ENCODE data around the gene TRIM31. TPM values are rescaled to one million over a fixed set of nuclear protein-coding genes. Genes with fewer than 3 reads are reported as not detected.

TRIM31 gene
- total RNA-seq, 4 donors from 2014 or later = not detected

GRCh38 chr6:30112402-30112994 is 392 bp downstream of the TRIM31 start:
- no peaks in the 10 kb centered on the region for H3K36me3 ChIP-seq
- H3K9me3 ChIP-seq = no peaks in the 10 kb centered on the region
- TF ChIP-seq POLR2A (IDR thresholded peaks at IDR 0.05) = no peak
- TF ChIP-seq, protein P1, sequence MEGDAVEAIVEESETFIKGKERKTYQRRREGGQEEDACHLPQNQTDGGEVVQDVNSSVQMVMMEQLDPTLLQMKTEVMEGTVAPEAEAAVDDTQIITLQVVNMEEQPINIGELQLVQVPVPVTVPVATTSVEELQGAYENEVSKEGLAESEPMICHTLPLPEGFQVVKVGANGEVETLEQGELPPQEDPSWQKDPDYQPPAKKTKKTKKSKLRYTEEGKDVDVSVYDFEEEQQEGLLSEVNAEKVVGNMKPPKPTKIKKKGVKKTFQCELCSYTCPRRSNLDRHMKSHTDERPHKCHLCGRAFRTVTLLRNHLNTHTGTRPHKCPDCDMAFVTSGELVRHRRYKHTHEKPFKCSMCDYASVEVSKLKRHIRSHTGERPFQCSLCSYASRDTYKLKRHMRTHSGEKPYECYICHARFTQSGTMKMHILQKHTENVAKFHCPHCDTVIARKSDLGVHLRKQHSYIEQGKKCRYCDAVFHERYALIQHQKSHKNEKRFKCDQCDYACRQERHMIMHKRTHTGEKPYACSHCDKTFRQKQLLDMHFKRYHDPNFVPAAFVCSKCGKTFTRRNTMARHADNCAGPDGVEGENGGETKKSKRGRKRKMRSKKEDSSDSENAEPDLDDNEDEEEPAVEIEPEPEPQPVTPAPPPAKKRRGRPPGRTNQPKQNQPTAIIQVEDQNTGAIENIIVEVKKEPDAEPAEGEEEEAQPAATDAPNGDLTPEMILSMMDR (IDR thresholded peaks at IDR 0.05) = no peak
- H3K27me3 ChIP-seq = peaks cover 0 to 19% of the 10 kb centered on the region in 2 donors
- no peak overlapping the region for H3K27ac ChIP-seq
- DNase-seq = no peak
- H3K4me1 ChIP-seq = no peaks in the 10 kb centered on the region
- intact Hi-C loops (cut with DNase I; ENCODE audit: low total_unique reads) = no loop called here
- H3K4me3 ChIP-seq = no peak overlapping the region

DNA sequence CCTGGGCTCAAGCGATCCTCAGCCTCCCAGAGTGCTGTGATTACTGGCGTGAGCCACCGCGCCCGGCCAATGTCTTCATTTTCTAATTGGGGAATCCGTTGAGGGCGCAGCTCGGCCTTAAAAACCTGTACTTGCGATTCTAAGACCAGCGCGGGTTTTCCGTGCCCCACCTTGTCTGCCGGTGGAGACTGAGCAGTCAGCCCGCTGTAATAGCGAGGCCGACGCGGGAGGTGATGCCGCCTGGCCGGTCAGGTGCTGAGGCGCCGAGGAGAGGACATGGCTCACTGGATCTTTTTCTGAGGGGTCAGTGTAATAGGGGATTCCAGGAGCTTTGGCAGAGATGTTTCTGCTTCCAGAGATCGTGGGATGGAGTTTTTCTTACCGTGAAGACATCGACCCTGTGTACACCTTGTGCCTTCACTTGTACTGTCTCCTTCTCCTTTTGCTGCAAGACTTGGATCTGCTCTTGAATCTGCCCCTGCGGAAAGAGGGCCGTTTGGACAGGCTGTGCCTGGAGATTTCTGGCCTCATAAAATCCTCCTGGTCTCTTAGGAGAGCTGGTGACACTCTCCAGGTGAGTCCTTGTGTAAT is 1.5 kb downstream of the TRIM31 start:
- DNase-seq = no peak
- no peak for TF ChIP-seq POLR2A (IDR thresholded peaks at IDR 0.05)
- intact Hi-C loops (cut with DNase I; ENCODE audit: low total_unique reads) = no loop called here
- no peaks in the 10 kb centered on the region for H3K36me3 ChIP-seq
- H3K27me3 ChIP-seq = peaks cover 0 to 19% of the 10 kb centered on the region in 2 donors
- H3K27ac ChIP-seq = no peak overlapping the region
- no peaks in the 10 kb centered on the region for H3K4me1 ChIP-seq
- no peak overlapping the region for H3K4me3 ChIP-seq
- H3K9me3 ChIP-seq = no peaks in the 10 kb centered on the region

GRCh38 chr6:30104661-30105060 is 8.2 kb downstream of the TRIM31 start:
- peaks cover 0 to 10% of the 10 kb centered on the region in 2 donors for H3K27me3 ChIP-seq
- intact Hi-C loops (cut with DNase I; ENCODE audit: low total_unique reads) = no loop called here
- DNase-seq = no peak
- H3K9me3 ChIP-seq = no peaks in the 10 kb centered on the region
- no peak for TF ChIP-seq POLR2A (IDR thresholded peaks at IDR 0.05)
- TF ChIP-seq, protein P1 (IDR thresholded peaks at IDR 0.05) = no peak
- H3K36me3 ChIP-seq = no peaks in the 10 kb centered on the region
- H3K4me3 ChIP-seq = no peak overlapping the region
- H3K27ac ChIP-seq = no peak overlapping the region
- peaks cover 0 to 11% of the 10 kb centered on the region in 2 donors for H3K4me1 ChIP-seq

DNA sequence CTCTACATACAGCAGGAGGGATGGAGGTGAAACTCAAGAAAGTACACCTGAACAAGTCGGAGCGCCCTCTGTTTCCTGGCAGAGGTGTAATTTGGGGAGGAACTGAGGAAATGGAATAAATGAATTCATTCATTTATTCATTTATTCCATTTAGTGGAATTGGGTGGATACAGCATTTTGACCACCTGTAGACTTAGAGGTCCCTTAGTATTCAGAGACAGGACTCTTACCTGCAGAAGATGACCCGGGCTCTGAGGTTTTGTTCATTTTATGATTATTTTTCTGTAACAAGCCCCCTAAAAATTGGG is 9.1 kb downstream of the TRIM31 start:
- intact Hi-C loops (cut with DNase I; ENCODE audit: low total_unique reads) = no loop called here
- peaks cover 0 to 17% of the 10 kb centered on the region in 2 donors for H3K27me3 ChIP-seq
- H3K27ac ChIP-seq = no peak overlapping the region
- H3K4me3 ChIP-seq = no peak overlapping the region
- no peaks in the 10 kb centered on the region for H3K36me3 ChIP-seq
- H3K4me1 ChIP-seq = peaks cover 0 to 11% of the 10 kb centered on the region in 2 donors
- H3K9me3 ChIP-seq = no peaks in the 10 kb centered on the region
- no peak for TF ChIP-seq POLR2A (IDR thresholded peaks at IDR 0.05)
- TF ChIP-seq, protein P1 (IDR thresholded peaks at IDR 0.05) = no peak
- DNase-seq = no peak

DNA sequence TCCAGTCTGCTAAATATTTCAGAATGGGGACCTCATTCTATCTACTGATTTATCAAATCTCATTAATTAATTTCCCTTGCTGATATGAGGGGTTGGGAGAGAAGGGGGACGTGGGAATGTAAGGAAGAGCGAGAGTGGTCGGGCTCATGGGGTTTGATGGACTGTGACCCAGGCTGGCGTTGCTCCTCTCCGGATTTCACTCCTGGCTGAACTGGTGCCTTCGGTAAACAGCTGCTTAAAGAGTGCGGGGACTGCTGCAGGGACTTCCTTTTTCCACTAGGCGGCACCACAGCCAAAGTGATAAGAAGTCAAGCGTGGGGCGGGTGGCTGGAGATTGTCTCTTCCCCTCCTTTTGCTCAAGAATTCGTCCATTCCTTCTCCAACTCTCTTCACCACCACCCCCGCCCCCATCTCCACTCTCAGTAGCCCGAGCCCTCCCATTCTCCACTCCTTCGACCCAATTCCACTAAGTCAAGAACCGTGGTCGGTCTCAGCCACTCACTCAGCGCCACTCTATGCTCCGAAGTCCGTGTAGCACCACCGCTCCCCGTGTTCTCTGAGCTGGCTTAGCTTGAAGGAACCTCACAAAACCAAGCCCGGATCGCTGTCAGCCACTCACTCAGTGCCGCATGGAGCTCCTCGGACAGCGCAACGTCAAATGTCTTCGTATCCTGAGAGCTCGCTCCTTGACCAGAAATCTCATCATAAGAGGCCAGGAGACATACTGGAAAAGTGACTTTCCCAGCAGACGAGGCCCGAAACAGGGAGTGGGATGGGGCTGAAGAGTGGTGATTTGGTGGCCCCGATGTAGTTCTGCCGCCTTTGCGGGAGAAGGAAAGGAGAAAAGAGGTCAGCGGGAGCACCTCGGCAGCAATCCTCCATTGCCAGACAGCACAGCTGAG is 9.7 kb downstream of the TRIM31 start:
- intact Hi-C loops (cut with DNase I; ENCODE audit: low total_unique reads) = no loop called here
- H3K27me3 ChIP-seq = peaks cover 0 to 21% of the 10 kb centered on the region in 2 donors
- H3K36me3 ChIP-seq = no peaks in the 10 kb centered on the region
- no peaks in the 10 kb centered on the region for H3K9me3 ChIP-seq
- peak overlapping the region; percentile 23 to 35 for H3K4me3 ChIP-seq
- peak; percentile 86 to 91 for DNase-seq
- H3K27ac ChIP-seq = peak overlapping the region; percentile 58 to 75
- TF ChIP-seq POLR2A (IDR thresholded peaks at IDR 0.05) = peak; percentile 9 to 10
- TF ChIP-seq, protein P1 (IDR thresholded peaks at IDR 0.05) = peak; percentile 88 to 95 (median 90)
- peaks cover 0 to 11% of the 10 kb centered on the region in 2 donors for H3K4me1 ChIP-seq

Data from uterus (tissue), 4 donors.